Fibroblast of skin of right quadriceps (primary cell): ENCODE results near the gene ZNHIT3.
"Not testable (repeated sequence)": the region's sequence is repeated elsewhere in the genome, so short reads cannot be mapped to it uniquely, and the experiment has no call there.

ENCODE experiments used
- DNase-seq: peaks from one replicate; pipeline ENCODE4 v3.0.0-alpha.2; 2013

The ZNHIT3 gene

GRCh38 chr17:36485027-36485426 lies 1.5 kb upstream of the ZNHIT3 start:
- no peak for DNase-seq

GRCh38 chr17:36485805-36486203 lies 677 bp upstream of the ZNHIT3 start:
- no peak for DNase-seq

- no peak for DNase-seq
Observed at GRCh38 chr17:36493956-36494355, 7.5 kb downstream of the ZNHIT3 start.

GRCh38 chr17:36494674-36495073 lies 8.2 kb downstream of the ZNHIT3 start:
- no peak for DNase-seq

- DNase-seq = no peak
Observed at GRCh38 chr17:36495076-36495578, 8.6 kb downstream of the ZNHIT3 start.

GRCh38 chr17:36496018-36496789 lies 9.7 kb downstream of the ZNHIT3 start:
- no peak for DNase-seq

- DNase-seq = no peak
Observed at GRCh38 chr17:36498155-36498554, 11.7 kb downstream of the ZNHIT3 start.

GRCh38 chr17:36498560-36499300 lies 12.2 kb downstream of the ZNHIT3 start:
- no peak for DNase-seq

- no peak for DNase-seq
Observed at GRCh38 chr17:36500745-36501225, 14.3 kb downstream of the ZNHIT3 start.

- DNase-seq = no peak
Observed at GRCh38 chr17:36501351-36501750, 14.9 kb downstream of the ZNHIT3 start.

- no peak for DNase-seq
Observed at GRCh38 chr17:36501963-36502362, 15.5 kb downstream of the ZNHIT3 start.

- DNase-seq = no peak
Observed at GRCh38 chr17:36503456-36504155, 17.1 kb downstream of the ZNHIT3 start.

- DNase-seq = no peak
Observed at GRCh38 chr17:36504156-36504545, 17.7 kb downstream of the ZNHIT3 start.

GRCh38 chr17:36505171-36505570 lies 18.7 kb downstream of the ZNHIT3 start:
- no peak for DNase-seq

GRCh38 chr17:36506249-36506826 lies 19.9 kb downstream of the ZNHIT3 start:
- DNase-seq = no peak

GRCh38 chr17:36506831-36507230 lies 20.4 kb downstream of the ZNHIT3 start:
- no peak for DNase-seq

GRCh38 chr17:36507266-36507665 lies 20.8 kb downstream of the ZNHIT3 start:
- no peak for DNase-seq

- not testable (repeated sequence) for DNase-seq
Observed at GRCh38 chr17:36508439-36508838, 22.0 kb downstream of the ZNHIT3 start.

- no peak for DNase-seq
Observed at GRCh38 chr17:36509272-36509985, 22.9 kb downstream of the ZNHIT3 start.

GRCh38 chr17:36510636-36511035 lies 24.2 kb downstream of the ZNHIT3 start:
- no peak for DNase-seq

- DNase-seq = no peak
Observed at GRCh38 chr17:36511216-36511615, 24.7 kb downstream of the ZNHIT3 start.

- no peak for DNase-seq
Observed at GRCh38 chr17:36512641-36513040, 26.2 kb downstream of the ZNHIT3 start.
